GM11168 (cell line): ENCODE results near the gene TGM3.

ENCODE experiments used
- in situ Hi-C: fragments of 300-500 bp; cut with MboI; formaldehyde crosslinking; loops from one replicate; pipeline ENCODE4 v1.12.0; 2022; ENCODE audit warnings: low sequenced_read_pairs; ENCODE audit not compliant: unreplicated experiment

TGM3 gene

DNA sequence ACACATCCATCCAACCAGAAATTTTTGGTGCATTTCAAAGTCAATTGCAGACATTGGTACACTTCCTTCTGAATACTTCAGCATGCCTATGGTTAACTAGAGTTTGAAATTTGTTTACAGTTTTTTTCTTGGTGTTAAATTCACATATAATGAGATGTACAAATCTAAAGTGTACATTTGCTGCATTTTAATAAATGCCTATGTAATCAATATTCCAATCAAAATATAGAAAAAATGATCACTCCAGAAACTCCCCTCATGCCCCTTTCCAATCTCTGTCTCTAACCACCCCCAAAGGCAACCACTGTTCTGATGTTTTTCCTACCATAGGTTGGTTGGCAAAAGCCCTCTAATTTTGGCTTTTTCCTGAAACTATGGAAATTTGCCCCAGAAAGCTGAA, 77.3 kb downstream of the TGM3 start:
- in situ Hi-C loops = no loop called here

DNA sequence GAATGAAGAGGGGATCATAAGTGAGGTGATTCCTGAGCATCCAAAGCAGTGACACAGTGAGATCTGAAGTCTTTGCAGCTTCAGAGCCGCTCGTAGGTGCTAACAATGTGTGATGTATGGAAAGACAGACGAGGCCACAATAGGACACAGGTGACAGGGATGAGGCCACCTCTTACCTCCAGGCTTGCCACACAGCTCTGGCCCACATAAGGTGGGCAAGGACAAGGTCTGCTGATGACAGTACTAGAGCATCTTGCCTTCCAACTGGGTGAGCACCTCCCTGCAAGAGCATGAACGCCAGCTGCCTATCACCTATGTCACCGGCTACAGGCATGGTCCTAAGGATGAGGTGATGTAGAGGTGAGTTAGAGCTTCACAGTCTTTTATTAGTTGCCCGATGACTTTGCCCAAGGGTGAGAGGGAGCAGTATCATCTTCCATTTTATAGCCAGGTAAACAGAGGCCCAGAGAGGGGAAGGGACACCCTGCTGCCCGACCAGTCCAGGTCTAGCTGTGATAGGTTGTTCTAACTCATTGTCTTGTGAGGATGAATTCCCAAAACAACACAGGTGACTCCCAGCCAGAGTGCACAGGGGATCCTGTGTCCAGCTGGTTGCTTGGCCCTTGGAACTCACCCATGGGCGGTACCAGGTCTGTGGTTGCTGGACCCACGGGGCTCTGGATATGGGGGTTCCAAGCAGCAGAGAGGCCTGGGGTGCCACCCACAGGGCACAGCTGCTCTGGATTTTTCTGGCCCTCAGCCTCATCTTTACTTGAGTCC, 78.7 kb downstream of the TGM3 start:
- in situ Hi-C loops = no loop called here

GRCh38 chr20:2378893-2379292, 83.1 kb downstream of the TGM3 start:
- in situ Hi-C loops = no loop called here

DNA sequence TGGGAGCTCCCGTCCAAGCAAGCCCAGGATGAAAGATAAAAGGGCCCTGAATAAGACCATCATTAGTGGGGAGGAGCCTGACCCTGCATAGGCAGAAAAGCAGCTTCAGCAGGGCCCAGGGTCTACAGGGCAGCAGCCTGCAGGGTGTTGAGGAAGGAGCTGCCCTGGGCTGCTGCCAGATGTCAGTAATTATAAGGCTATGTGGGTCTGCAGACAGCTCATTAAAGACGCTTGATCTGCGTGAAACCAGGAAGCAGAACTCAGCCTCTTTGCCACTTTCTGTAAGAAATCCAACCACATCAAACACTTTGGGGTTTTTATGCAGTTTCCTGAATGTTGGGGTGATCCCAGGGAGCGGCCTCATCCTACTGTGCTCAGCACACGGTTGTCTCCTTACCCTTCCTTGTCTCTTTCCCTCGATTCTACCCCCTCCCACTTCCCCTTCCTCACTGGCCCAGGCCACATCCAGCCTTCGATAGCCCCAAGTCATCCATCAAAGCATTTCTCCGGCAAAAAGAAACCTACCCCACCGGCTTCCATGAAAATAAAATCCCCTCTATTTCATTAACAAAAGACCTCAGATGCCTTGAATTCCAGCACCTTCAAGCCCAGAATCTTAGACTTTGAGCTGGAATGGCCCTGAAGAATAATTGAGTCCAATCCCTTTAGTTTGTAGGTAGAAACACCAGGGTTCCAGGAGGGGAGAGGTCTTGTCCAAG, 83.9 kb downstream of the TGM3 start:
- in situ Hi-C loops = no loop called here

- in situ Hi-C loops = no loop called here
These were observed 84.8 kb downstream of the TGM3 start, which contains the start of gene TGM6 for GRCh38 chr20:2380601-2381000. TSS of gene TGM6 (plus strand) at chr20:2380901. CDS start at chr20:2380969, 68 bp downstream.

DNA sequence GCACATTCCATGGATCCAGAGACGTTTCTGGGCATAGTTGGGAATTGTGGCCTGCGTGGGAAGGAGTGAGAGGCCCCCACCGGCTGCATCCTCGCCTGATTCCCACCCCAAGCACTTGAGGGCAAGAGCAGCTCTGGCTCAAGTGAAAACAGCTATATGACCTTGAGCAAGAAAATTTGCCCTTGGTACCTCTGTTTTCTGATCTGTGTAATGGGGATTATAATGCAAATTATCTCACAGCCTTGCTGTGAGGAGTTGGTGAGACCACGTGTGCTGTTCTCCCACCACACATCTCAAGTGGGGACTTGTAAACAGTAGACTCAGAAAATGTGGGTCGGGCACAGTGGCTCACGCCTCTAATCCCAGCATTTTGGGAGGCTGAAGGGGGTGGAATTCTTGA, 85.5 kb downstream of the TGM3 start:
- in situ Hi-C loops = no loop called here

GRCh38 chr20:2382833-2383232, 87.0 kb downstream of the TGM3 start:
- in situ Hi-C loops = no loop called here

GRCh38 chr20:2385026-2385425, 89.2 kb downstream of the TGM3 start:
- in situ Hi-C loops = no loop called here

GRCh38 chr20:2385496-2385895, 89.7 kb downstream of the TGM3 start:
- in situ Hi-C loops = no loop called here

DNA sequence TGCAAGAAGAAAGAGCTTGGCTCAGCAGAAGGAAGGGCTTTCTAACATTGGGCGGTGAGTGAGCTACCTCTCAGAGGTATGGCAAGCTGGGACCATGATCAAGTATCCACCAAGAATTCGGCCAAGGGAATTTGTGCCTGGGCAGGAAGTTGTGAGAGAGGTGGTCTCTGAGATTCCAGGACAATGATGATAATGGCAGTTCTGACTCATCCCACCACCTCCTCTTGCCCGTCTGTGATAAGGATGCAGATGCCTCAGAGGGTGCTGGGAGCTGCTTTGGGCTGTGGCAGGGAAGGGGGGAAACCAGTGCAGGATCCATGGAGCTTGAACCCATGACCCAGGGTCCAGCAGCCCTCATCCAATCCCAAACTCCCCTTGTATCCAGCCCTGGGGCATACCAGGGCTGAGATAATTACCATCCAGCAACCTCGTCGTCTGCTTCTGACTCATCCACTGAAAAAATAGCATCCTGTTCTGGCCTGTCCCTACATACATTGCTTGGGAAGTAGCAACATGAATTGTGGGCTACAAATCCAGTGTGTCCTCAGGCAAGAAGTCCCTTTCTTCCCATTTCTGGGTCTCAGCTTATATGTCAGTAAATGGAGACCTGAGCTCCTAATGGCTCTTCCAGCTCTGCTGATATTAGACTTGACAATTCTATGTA, 90.8 kb downstream of the TGM3 start:
- in situ Hi-C loops = no loop called here

DNA sequence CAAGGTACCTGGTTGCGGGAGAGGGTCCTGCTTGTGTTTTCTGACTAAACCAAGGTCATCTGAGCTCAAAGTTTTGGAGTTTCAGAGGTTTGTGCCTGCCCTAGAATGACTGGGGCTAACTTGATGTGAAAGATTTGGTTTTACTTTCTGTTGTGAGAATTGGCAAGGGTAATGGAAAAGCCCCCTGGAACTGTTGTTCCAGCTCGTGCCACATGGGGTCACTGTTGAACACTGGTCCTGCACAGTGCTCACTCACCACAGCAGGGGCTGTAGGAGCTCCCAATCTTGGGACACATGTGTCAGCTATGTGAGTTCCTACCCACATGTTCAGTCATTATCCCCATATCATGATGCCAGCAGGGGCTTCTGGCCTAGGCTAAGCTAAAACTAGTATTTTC, 91.4 kb downstream of the TGM3 start:
- in situ Hi-C loops = no loop called here

DNA sequence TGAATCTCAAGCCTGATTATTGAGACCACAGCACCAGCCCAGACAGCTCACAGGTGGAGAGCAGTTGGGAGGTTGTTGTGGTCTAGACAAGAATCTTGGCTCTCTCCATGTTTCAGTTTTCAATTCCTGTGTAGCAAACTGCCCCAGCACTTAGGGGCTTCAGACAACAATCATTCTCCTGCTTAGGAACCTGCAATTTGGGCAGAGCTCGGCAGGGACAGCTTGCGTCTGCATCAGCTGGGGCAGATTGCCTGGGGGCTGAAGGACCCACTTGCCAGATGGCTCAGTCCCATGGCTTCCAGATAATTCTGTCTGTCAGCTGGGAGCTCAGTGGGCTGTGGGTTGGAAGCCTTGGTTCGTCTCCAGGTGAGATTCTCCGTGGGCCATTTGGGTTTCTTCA, 91.8 kb downstream of the TGM3 start:
- in situ Hi-C loops = no loop called here
